ENCODE results near the gene KIAA0319L.

Gene KIAA0319L

DNA sequence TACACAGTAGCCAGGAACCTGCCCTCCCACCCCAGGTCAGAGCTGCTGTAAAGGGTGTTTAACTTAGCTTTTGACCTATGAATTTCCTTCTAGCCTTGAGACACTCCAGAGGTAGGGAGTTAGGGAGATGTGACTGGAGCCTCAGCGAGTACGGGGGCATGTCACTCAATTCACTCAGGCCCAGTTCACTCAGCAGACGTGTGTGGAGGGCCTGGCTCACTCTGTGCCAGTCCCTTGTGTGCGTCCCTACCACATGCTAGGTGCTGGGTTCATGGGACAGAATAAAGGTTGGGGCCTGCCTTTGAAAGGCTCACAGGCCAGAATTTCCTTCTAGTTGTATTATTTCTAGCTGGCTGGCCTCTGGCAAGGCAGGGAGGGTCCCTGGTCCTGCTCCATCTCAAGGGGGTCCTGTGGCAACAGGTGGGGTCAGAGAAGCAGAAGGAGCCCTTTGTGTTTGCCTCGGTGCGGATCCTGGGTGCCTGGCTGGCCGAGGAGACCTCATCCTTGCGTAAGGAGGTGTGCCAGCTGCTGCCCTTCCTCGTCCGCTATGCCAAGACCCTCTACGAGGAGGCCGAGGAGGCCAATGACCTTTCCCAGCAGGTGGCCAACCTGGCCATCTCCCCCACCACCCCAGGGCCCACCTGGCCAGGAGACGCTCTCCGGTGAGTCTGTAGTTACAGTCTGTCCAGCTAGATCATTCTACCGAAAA lies 4.9 kb upstream of the KIAA0319L start:
- DNase-seq = no peak

DNA sequence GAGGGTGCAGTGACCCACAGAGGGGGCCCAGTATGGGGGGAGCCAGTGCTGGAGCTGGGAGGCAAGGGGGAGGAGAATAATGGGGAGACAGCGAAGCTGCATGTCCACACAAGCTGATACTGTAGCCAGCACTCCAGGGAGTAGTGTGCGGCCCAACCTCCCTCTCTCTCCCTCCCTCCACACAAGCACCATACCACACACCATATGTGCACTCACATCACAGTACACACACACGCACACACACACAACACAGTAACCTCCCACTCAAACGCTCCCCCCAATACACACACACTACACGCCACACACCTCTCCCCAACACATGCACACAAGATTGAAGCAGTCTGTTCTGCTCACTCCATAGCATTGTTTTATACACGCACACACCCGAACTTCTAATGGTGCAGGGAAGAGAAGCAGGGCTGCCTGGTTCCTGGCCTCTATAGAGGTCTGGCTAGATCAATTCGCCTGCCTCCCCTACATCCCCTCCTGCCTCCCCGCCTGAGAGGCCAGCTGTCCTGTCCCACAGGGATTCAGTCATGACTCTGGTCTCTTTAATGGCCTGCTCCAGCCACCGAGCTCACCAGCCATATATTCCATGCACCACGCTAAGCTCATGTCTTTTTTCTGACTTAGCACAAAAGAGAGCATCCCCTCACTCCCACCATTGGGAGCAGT lies 4.2 kb upstream of the KIAA0319L start:
- no peak for DNase-seq

DNA sequence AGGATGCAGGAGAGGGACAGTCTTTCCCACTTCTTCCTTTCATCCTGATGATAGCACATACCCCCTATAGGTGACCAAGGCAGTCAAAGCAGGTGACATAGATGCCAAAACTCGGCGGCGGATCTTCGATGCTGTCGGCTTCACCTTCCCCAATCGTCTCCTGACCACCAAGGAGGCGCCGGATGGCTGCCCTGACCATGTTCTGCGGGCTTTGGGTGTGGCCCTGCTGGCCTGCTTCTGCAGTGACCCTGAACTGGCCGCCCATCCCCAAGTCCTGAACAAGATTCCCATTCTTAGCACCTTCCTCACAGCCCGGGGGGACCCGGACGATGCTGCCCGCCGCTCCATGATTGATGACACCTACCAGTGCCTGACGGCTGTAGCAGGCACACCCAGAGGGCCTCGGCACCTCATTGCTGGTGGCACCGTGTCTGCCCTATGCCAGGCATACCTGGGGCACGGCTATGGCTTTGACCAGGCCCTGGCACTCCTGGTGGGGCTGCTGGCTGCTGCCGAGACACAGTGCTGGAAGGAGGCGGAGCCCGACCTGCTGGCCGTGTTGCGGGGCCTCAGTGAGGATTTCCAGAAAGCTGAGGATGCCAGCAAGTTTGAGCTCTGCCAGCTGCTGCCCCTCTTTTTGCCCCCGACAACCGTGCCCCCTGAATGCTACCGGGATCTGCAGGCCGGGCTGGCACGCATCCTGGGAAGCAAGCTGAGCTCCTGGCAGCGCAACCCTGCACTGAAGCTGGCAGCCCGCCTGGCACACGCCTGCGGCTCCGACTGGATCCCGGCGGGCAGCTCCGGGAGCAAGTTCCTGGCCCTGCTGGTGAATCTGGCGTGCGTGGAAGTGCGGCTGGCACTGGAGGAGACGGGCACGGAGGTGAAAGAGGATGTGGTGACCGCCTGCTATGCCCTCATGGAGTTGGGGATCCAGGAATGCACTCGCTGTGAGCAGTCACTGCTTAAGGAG lies 3.3 kb upstream of the KIAA0319L start:
- no peak for DNase-seq

DNA sequence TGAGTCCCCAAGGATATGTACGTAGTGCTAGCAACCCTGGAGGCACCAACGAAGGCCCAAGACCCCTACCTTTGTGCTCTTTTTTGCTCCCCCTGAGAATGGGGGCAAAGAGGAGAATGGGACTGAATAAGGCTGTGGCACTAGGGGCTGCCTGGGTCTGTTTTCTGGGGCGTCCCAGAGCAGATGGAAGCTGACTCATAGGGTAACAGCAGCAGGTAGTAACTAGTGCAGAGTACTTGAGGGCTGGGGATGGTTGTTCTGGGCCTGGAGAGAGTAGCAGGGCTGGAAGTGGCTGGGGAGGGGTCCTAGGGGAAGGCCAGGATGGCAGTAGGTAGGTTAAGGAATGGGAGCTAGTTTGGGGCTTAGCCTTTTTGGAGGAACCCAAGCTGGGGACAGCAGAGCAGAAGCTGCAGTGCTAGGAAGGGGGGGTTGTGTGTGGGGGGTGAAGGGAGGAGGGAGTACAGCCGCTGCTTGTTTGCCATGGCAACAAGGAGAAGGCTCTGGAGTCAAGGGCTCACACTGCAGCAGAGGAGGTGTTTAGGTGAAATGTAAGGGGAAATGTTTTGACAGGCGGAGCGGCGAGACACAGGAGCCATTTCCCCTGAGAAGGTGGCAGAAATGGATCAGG lies 2.2 kb upstream of the KIAA0319L start:
- DNase-seq = peak; percentile 61

DNA sequence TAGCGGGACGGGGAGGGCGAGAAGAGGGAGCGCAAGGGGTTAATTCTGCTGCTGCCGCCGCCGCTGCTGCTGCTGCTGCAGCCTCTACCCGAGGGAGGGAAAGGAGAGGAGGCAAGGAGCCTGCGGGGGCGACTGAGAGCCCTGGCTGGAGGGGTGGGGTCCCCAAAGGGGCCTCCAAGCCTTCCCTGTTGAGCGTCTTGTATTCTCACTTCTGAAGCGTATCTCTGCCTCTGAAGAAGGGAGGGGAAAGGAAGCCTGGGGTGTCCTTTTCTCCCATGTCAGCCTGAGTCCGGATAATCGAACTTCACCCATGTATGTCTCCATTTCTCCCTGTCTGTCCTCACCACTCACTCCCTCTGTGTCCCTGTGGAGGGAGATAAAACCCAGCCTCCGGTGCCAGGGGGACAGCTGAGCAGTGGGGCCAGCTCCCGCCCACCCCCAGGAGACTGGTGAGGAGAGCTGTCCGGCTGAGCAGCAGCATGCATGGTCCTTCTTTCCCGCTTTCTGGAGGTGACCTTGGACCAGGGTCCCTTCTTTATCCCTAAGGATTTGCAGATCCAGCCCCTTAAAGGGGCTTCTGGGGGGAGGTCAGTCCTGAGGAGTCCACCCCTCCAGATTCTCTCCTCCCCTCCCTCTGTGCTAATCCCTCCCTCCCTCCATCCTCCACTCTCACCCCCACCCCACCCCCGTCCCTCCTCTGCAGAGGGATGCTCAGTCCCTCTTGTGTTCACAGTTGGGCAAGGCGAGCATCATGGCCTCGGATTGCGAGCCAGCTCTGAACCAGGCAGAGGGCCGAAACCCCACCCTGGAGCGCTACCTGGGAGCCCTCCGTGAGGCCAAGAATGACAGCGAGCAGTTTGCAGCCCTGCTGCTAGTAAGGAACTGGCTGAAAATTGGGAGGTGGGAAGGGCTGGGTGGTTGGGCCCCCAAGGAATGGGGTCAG lies 1.4 kb upstream of the KIAA0319L start:
- DNase-seq = no peak

DNA sequence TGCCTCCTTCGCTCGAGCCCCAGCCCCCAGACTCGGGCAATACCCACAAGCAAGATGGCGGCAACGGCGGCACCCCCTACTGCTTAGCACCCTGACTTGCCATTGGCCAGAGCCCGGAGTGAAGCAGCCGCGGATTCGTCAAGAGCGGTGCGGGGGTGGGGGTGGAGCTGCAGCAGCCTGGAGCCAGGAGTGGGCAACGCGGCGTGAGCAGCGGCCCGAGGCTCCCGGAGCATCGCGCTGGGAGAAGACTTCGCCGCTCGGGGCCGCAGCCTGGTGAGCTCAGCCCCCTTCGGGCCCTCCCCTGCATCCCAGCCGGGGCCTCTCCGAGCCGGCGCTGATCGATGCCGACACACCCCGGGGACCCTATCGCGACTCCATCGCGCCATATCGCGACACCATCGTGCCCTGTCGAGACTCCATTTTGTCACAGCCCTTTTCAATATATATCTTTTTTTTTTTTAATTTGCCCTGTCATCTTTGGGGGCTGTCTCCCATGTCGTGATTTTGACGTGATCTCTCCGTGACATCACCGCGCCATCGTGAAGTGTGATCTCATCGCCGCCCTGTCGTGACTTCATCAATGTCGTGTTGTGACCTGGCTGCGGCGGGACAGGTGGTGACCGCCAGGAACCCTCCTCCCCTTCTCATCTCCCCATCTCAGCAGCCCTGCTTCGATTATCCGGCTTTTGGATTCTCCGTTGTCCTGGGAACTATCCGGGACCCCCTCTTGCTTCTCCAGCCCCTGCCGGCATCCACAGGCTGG lies 589 bp upstream of the KIAA0319L start, which contains the start of gene NCDN:
TSS of gene NCDN (plus strand) at position 189 of the 763 bp plus-strand sequence. CDS start at position 581, 392 bp downstream.
- peak; percentile 98 for DNase-seq

DNA sequence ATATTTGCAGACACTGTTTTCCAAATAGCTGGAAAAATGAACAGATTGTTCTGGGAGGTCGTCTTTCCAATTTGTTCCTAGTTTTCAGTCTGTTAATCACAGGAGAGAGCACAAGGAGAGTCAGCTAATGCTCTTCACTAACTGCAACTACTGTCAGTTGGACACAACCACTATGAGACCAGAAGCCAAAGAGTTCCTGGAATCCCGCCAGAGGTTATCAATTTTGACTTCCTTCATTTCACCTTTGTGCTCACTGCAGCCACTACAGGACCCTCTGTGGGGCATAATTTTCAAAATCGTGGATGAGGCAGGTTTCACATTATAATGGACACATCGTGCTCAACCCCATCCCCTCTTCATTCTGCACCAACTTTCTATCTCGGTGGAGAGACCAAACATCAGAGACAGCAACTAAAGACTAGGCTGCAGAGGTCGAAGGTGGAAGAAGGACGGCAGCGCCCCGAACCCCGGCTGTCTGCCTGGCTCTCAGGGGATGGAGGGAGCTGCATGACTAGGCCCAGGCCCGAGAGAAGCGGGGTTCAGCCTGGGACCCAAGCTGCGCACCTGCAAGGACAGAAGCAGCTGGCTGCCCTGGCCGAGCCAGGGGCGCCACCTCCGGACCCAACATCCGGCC lies 602 bp downstream of the KIAA0319L start:
- no peak for DNase-seq

DNA sequence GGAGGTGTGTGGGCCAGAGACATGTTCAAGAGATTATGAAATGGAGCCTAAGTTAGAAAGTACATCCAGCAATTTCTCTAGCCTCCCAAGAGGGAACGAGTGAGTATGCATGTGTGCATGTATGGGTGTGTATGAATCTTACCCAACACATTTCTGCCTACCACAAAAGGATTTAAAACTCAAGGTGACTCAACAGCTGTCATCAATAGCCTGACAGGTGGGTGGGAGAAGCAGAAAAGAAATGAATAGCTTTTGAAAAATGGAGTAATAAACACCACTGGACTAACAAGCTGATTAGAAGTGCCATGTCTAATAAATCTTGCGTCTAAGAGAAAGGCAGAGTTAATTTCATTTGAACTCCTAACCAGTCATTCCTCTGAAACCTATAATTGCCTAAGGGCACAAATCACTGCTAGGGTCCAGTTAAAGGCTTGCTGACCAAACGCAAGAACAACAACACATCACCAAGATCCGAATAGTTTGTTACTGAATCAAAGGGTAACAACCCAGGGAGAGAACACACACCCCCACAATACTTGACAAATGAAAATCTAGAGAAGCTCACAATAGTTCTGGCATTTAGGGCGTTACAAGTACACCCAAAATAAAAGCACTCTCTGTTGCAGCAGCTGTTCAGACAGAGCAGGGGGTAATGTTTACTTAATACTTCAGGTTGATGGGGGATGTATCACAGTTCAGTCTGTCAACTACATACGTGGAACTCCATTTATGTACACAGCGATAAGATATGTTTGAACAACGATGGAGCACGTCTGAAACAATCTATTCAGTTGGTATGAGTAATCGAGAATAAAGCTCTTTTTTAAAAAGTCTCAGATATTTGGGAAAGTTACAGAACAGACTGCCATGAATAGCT lies 1.4 kb downstream of the KIAA0319L start:
- no peak for DNase-seq

DNA sequence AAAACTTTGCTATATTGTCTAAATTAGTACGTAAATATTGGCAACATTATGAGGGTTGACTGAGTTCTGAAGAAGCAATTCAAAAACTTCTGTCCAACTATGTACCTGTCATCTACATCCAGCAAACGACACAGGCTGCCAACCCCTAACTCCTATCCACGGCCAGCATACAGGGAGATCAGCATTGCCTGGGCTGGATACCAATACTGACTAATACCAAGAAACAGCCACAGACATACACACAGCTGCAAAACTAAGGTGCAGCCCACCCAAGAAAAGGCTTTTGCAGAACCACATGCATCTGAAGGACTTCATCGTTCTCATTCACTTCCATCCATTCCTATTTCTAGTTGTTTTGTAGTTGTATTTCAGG lies 2.0 kb downstream of the KIAA0319L start:
- DNase-seq = no peak

DNA sequence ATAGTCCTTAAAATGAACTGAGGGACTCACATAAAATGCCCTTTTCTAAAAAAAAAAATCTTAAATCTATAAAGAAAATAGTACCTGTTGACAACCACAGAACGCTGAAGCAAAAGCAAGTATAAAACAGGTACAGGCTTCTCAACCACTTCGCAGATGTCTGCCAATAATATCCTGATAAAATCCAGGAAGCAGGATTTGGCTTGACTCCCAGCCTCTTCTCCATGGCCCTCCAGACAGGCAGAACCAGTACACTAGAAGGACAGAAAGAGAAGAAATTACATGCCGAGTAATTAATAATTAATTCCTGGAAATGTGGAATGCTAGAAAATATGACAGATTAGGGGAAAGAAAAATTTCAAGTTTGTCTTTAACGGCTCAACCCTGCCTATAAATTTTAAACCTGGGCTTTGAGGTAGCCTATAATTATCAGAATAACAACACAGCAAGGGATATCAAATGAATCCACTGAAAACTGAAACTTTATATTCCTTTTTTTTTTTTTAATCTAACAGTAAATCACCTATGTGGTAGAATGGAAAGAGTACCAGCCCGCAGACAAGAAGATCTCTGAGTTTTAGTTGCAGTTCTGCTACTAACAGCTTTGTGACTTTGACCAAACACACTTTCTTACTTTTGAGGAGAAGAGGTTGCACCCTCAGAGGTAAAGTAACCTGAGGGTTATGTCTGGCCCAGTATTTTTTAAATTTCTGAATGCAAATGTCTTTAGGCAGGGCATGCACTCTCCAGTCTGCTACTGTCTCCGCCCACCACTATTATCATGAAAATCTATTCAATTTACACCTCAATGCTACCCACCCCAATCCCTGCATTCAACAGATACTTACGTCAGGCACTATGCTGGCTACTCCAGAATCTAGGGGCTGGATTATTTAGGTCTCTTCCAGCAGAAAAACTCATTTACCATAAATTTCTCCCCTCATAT lies 2.7 kb downstream of the KIAA0319L start:
- no peak for DNase-seq

DNA sequence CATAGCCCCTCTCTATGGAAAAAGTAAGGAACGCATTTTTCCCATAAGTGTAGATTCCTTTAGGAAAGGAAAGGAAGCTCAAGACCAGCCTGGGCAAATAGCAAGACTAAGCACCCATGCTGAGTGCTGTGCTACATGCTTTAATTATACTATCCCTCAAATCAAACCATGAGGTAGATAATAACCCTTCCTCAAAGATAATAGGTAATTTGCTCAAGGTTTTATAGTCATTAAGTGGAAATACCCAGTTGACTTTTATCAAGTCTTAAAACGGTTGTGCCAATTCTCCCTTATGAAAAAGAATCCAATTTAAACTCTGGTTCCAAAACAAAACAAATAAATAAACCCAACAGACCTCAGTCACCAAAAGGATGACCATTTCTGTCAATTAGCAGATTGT lies 3.4 kb downstream of the KIAA0319L start:
- no peak for DNase-seq

DNA sequence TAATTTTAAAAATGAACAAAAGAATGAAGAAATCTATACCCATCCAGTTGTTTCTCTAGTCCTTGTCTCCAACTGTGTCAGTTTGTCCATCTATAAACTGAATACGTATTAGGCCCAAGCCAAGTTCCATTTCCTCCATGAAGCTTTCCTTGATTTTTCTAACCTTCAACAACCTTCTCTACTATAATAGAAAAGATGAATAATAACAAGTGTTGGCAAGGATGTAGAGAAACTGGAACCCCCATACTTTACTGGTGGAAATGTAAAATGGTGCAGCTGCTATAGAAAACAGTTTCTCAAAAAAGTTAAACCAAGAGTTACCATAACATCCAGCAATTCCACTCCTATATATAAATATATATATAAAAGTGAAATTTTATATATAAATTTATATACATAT lies 10.6 kb downstream of the KIAA0319L start:
- no peak for DNase-seq

DNA sequence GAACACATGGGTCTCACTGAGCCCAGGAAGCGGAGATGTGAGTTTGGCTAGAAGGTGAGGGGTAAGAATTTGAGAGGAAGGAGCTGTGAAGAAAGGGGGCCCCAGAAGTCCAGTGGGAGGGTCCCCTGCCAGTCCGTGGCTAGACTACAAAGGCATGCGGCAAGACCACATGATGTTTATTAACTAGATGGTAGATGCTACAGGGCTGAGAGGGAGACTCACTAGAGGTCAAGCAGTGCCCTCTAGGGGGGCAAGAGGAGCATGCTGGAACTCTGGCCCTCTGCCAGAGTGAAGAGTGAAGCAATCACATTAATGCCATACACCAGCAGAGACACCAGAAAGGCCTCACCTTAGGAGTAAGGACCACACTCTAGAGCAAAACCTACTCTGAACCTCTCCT lies 12.2 kb downstream of the KIAA0319L start:
- DNase-seq = no peak

DNA sequence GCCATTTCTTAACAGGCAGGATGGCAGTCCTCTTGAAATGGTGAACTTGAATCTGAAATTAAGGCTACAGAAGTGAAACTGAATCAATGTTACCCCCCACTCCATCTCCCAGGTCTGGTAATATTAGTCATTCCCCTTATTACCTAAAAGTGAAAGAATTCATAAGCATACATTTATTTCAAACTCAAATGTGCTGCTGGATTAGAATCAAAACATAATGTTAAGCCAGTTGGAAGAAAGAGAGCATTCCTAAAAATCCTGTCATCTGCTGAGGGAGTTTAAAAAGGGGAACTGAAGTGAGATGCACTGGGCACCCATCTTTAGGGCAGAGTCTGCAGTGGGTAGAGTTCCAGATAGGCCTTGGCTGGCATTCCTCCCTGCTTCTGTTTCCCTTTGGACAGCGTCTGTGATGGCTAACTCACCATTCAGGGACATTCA lies 17.4 kb downstream of the KIAA0319L start:
- no peak for DNase-seq

DNA sequence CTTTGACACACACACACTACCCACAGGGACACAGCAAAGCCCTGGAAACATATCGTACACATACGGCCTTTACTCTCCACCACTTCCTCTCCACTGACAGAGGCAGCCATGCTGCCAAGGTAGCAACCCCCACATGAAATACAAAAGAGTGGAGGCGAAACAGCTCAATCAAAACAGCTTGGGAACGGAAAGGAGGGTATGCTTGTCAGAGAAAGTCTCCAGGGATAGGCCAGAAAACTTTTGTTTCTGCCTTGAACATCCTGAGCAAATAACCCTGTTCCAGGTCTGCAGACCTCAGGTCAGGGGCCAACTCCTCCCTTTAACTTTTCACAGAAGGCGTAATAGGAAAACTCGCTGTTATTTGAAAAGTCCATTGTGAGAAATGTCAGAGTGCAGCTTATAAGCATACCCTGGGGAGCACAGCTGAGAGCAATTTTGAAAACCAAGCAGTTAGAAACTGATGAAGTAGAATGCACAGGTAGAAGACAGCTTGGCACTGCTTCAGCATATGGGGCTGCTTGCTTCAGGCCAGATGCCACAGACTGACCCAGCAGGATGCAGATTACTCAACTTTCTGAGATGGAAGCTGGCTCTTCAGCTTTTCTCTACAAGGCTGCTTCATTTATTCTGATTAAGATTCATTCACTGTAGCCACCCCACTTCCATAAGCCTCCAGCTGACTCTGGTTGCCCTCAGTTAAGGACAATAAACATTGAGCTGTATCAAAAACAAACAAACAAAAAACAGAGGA lies 18.0 kb downstream of the KIAA0319L start:
- DNase-seq = no peak

DNA sequence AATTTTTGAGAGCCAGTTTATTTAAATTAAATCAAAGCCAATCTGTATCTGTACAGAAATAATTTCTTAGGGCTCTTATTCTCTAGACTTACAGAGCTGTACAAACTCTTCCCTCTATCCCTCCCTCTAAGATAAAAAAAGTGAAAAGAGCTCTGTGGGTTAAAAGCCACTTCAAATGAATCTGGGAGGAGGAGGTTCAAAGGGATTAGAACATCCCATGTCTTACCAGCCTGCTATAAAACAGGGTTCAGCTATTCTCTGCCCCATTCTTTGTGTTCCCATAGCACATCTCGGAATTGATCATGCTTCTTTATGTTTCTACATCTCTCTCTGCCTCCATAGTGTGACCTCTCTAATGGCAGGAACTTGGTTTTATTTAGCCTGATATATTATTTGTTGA lies 19.4 kb downstream of the KIAA0319L start:
- DNase-seq = no peak

DNA sequence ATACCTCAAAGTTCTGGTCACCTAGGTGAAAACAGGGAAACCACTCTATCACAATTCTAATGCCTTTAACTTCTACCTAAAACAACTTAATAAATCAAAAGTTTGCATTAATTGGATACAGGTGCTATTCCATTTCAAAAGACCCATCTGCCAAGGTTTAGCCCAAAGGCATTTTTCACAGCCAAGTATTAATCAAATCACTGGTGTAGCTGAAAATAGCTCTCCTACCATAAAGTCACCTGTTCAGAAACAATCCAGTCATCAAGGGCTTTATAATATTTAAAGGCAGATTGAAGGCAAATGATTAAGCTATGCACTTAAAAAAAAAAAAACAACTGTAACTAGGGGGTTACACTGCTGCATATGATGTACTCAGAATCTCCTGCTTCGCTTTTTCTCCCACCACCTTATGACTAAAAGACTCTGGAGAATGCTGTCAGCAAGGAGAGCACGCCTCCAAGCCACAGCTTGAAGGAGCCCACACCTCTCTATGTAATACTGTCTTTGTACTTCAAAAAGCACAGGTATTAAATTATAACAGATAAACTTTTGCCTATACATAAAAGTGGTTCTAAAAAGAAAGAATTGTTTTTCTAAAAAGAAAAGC lies 20.5 kb downstream of the KIAA0319L start:
- DNase-seq = no peak

Measured in NCI-H2227 treated with DMSO at 0.1 percent for 48 hours (cell line).